B cell (primary cell): ENCODE data around the gene PALD1. TPM values are rescaled to one million over a fixed set of nuclear protein-coding genes. Genes with fewer than 3 reads are reported as not detected.

Experiments used
- ATAC-seq: fragments of 200-7000 bp; cut with Tn5 transposase; one replicate; pipeline ENCODE4 v1.10.0; 2021; ENCODE audit warnings: low read depth, mild to moderate bottlenecking, moderate number of reproducible peaks, moderate library complexity
- CTCF ChIA-PET: fragments of 350-600 bp; sonication (Branson Sonifier 250); formaldehyde crosslinking; loops from one replicate; lab custom pipeline; 2021; ENCODE audit warnings: antibody characterized with exemption, inconsistent platforms; lab: Charles Lee
- POLR2A ChIA-PET: fragments of 350-600 bp; sonication (Branson Sonifier 250); formaldehyde crosslinking; loops from one replicate; lab custom pipeline; 2021; ENCODE audit warnings: antibody characterized with exemption; lab: Charles Lee
- DNase-seq: peaks from one replicate; pipeline ENCODE4 v3.0.0; 2013
- H2AFZ ChIP-seq: 2 replicates; pipeline ENCODE4 v1.6.1; 2012; ENCODE audit warnings: mild to moderate bottlenecking, low read depth, low read length; ENCODE audit not compliant: insufficient read depth, poor library complexity, severe bottlenecking
- H3K27ac ChIP-seq, 2 donors: 1 replicate in 1 of 2; 2 replicates in 1 of 2; pipeline ENCODE4 v1.5.1; 2012 to 2013; ENCODE audit warnings: low read length in 2 of 2, mild to moderate bottlenecking in 2 of 2, moderate library complexity in 1 of 2
- H3K27me3 ChIP-seq, 4 experiments: fragments of 200-600 bp in 1 of 4; sonication (generic) in 1 of 4; replicated peaks in 1 of 4; 1 replicate in 2 of 4; 2 replicates in 2 of 4; pipeline versions ENCODE4 v1.6.1 to v1.7.0; 2013 to 2016; ENCODE audit warnings: low read length in 3 of 4, mild to moderate bottlenecking in 2 of 4, mixed read lengths in 1 of 4, moderate library complexity in 1 of 4; ENCODE audit not compliant: insufficient read depth in 4 of 4, control insufficient read depth in 3 of 4; ENCODE audit errors: control extremely low read depth in 1 of 4
- H3K36me3 ChIP-seq, 2 experiments: replicated peaks in 1 of 2; 1 replicate in 1 of 2; 2 replicates in 1 of 2; pipeline versions ENCODE4 v1.6.1 to v1.7.1; 2013; ENCODE audit warnings: low read length in 1 of 2; ENCODE audit not compliant: insufficient read depth in 2 of 2, control insufficient read depth in 1 of 2; ENCODE audit errors: control extremely low read depth in 1 of 2, extremely low read depth in 1 of 2
- H3K4me1 ChIP-seq, 2 donors: fragments of 200-600 bp in 1 of 2; sonication (generic) in 1 of 2; 1 replicate in 1 of 2; 2 replicates in 1 of 2; pipeline versions ENCODE4 v1.5.1 to v1.6.1; 2013 to 2017; ENCODE audit warnings: low read length in 2 of 2; ENCODE audit not compliant: control insufficient read depth in 2 of 2, insufficient read depth in 2 of 2
- H3K4me2 ChIP-seq: replicated peaks from 2 replicates; pipeline ENCODE3; 2012; ENCODE audit warnings: mild to moderate bottlenecking, low read depth, low read length; ENCODE audit not compliant: poor library complexity, severe bottlenecking
- H3K4me3 ChIP-seq, 5 experiments: fragments of 200-600 bp in 1 of 5; sonication (generic) in 1 of 5; 1 replicate in 3 of 5; 2 replicates in 2 of 5; pipeline versions ENCODE4 v1.5.1 to v1.7.0; 2011 to 2016; ENCODE audit warnings: low read length in 4 of 5, mild to moderate bottlenecking in 4 of 5, low read depth in 2 of 5, control low read depth in 1 of 5, moderate library complexity in 1 of 5; ENCODE audit not compliant: insufficient read depth in 1 of 5; ENCODE audit errors: control extremely low read depth in 1 of 5, extremely low read depth in 1 of 5
- H3K79me2 ChIP-seq: fragments of 200-600 bp; sonication (generic); one replicate; pipeline ENCODE4 v1.6.0; 2016; ENCODE audit warnings: low read length; ENCODE audit not compliant: control insufficient read depth, insufficient read depth
- H3K9ac ChIP-seq: fragments of 200-600 bp; sonication (generic); 2 replicates; pipeline ENCODE4 v1.6.1; 2017; ENCODE audit warnings: mild to moderate bottlenecking, low read length, moderate library complexity
- H3K9me3 ChIP-seq, 3 donors: one replicate each; pipeline versions ENCODE4 v1.6.1 to v1.7.1; 2013; ENCODE audit warnings: low read length in 2 of 3; ENCODE audit not compliant: control insufficient read depth in 2 of 3, insufficient read depth in 1 of 3; ENCODE audit errors: control extremely low read depth in 1 of 3
- H4K20me1 ChIP-seq: 2 replicates; pipeline ENCODE4 v1.6.0; 2012; ENCODE audit warnings: mild to moderate bottlenecking, low read length; ENCODE audit not compliant: insufficient read depth, control insufficient read depth, poor library complexity, severe bottlenecking
- H3K27ac Mint-ChIP-seq: one replicate; pipeline ENCODE4 v1.8.0; 2021; ENCODE audit warnings: mixed read lengths
- H3K27me3 Mint-ChIP-seq: one replicate; pipeline ENCODE4 v1.8.0; 2021; ENCODE audit warnings: mixed read lengths
- H3K4me1 Mint-ChIP-seq: one replicate; pipeline ENCODE4 v1.8.0; 2021; ENCODE audit warnings: mixed read lengths
- H3K4me3 Mint-ChIP-seq: one replicate; pipeline ENCODE4 v1.8.0; 2021; ENCODE audit warnings: mixed read lengths
- H3K9me3 Mint-ChIP-seq: one replicate; pipeline ENCODE4 v1.8.0; 2022; ENCODE audit warnings: mixed read lengths; ENCODE audit not compliant: insufficient read depth
- EZH2 ChIP-seq: IDR thresholded peaks from 2 replicates; pipeline ENCODE4 v1.6.1; 2012; ENCODE audit warnings: borderline replicate concordance, low read depth, mild to moderate bottlenecking, moderate library complexity, low read length; ENCODE audit not compliant: insufficient read depth, poor library complexity, severe bottlenecking
- whole genome bisulfite sequencing: methylation state at CpG from one replicate; pipeline ENCODE4 v1.1.5; 2013; ENCODE audit warnings: missing lambda C conversion rate; ENCODE audit not compliant: insufficient coverage; 5-methylcytosine and 5-hydroxymethylcytosine counted together
- intact Hi-C: fragments of 100-400 bp; cut with micrococcal nuclease; formaldehyde crosslinking; loops from one replicate; pipeline ENCODE4 v1.10.0; 2022
- polyA plus RNA-seq: library from polyadenylated mRNA; depleted of rRNA; stranded (reverse); fragments of >200 nt; gene quantifications from 2 replicates; pipeline ENCODE4 v1.2.3, GENCODE V29; 2012
- total RNA-seq, 2 donors: library from RNA; stranded (reverse); fragments of 120-200 nt in 1 of 2; gene quantifications; 1 replicate in 1 of 2; 2 replicates in 1 of 2; pipeline versions ENCODE4 v1.2.3 to v1.2.4, GENCODE V29; 2013 to 2022
- TF ChIP-seq, protein P1 (sequence below): fragments of 200-600 bp; IDR thresholded peaks from one replicate; pipeline ENCODE4 v1.8.0; 2022; ENCODE audit warnings: antibody characterized with exemption, mild to moderate bottlenecking

The PALD1 gene
- total and polyA plus RNA-seq, 2 donors (not counting 1 experiment from before 2014, with no cell fraction given) = 2.2 to 2.8 TPM

DNA sequence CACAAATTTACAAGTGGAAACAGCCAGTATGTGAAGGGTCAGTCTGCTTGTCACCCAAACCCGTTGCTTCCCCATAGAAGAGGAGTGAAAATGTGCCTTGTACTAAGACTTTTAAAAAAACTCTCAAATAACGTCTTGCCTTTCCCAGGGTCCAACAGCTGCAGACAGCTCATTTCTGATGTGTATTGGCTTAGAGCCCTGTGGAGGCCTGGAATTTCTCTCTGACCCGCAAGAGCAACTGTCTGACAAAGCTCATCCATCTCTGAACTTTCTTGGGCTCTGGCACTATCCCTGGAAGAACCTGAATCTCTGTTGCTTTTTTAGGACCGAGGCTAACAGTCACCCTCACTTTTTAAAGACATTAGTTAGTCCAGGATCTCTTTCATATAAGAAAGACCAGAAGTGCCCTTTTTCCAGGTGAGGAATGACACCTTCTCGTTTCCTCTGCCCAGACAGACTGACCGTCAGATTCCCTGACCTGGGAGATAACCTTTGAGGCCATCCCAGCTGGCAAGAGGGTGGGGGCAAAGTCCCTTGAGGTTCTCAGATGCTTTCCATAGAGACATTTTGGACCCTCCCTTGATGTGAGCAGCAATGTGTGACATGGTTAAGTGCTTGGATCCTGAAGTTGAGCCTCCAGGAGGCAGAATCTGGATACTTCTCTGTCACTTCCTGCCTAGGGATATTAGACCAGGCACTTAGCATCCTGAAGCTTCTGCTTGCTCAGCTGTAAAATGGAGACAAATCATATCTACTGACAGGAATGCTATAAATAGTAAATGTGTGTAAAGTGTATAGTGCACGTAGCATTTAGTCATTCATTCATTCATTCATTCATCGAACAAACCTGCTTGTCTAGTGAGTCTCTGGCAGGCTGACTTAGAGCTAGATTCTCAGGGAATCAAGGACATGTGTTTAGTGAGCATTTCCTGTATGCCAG lies 32.6 kb upstream of the PALD1 start:
- H3K27ac ChIP-seq = no peak overlapping the region
- no peaks in the 10 kb centered on the region for H3K9me3 Mint-ChIP-seq
- H3K79me2 ChIP-seq = no peaks in the 10 kb centered on the region
- H3K27ac Mint-ChIP-seq = no peak overlapping the region
- no peak overlapping the region for H3K4me2 ChIP-seq
- peaks cover 5% of the 10 kb centered on the region for H3K4me1 Mint-ChIP-seq
- TF ChIP-seq EZH2 = no peak
- TF ChIP-seq, protein P1, sequence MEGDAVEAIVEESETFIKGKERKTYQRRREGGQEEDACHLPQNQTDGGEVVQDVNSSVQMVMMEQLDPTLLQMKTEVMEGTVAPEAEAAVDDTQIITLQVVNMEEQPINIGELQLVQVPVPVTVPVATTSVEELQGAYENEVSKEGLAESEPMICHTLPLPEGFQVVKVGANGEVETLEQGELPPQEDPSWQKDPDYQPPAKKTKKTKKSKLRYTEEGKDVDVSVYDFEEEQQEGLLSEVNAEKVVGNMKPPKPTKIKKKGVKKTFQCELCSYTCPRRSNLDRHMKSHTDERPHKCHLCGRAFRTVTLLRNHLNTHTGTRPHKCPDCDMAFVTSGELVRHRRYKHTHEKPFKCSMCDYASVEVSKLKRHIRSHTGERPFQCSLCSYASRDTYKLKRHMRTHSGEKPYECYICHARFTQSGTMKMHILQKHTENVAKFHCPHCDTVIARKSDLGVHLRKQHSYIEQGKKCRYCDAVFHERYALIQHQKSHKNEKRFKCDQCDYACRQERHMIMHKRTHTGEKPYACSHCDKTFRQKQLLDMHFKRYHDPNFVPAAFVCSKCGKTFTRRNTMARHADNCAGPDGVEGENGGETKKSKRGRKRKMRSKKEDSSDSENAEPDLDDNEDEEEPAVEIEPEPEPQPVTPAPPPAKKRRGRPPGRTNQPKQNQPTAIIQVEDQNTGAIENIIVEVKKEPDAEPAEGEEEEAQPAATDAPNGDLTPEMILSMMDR = no peak
- peaks cover 21% of the 10 kb centered on the region for H3K27me3 Mint-ChIP-seq
- ATAC-seq = no peak
- H3K4me3 Mint-ChIP-seq = no peak overlapping the region
- H3K27me3 ChIP-seq = peaks cover 0 to 30% (median 6%) of the 10 kb centered on the region in 4 experiments
- H3K36me3 ChIP-seq = no peaks in the 10 kb centered on the region
- peaks cover 0 to under 1% (median 0%) of the 10 kb centered on the region in 3 donors for H3K9me3 ChIP-seq
- ChIA-PET CTCF (interaction anchor here (1.6 kb wide), 2 partner anchors 16 to 82 kb away, joined by 4 to 5 read pairs; no protein-coding TSS in a partner anchor), POLR2A (no interaction called here)
- no peak overlapping the region for H3K9ac ChIP-seq
- intact Hi-C loops = no loop called here
- no peak overlapping the region for H2AFZ ChIP-seq
- H4K20me1 ChIP-seq = no peaks in the 10 kb centered on the region
- no peak overlapping the region for H3K4me3 ChIP-seq
- no peak for DNase-seq
- 86% methylated on average over 5 of the region's 8 CpGs for WGBS
- H3K4me1 ChIP-seq = peaks cover 11% of the 10 kb centered on the region in 2 donors

DNA sequence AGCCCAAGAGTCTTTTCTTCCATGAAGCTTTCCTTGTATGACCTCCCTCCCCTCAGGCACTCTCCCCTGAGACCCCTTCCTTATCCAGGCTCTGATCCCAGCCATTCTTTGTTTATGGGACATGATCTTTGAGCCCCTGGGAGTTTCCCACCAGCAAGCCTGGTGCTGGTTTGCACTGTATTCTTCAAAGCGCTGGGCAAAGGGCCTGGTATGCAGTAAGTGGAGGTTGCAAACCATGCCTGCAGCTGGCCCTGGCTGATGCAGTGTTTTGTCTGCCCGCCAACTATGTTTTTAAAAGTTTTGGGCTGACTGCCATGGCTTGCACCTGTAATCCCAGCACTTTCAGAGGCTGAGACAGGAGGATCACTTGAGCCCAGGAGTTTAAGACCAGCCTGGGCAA lies 30.3 kb upstream of the PALD1 start:
- H3K79me2 ChIP-seq = no peaks in the 10 kb centered on the region
- no peak overlapping the region for H3K27ac Mint-ChIP-seq
- H3K27ac ChIP-seq = no peak overlapping the region
- no peaks in the 10 kb centered on the region for H3K36me3 ChIP-seq
- H3K4me3 ChIP-seq = no peak overlapping the region
- CTCF ChIA-PET = no interaction called here
- H2AFZ ChIP-seq = no peak overlapping the region
- H3K9me3 ChIP-seq = no peaks in the 10 kb centered on the region
- WGBS = 94% methylated on average over 2 of the region's 2 CpGs
- H3K9ac ChIP-seq = no peak overlapping the region
- no peak for DNase-seq
- no peak for TF ChIP-seq EZH2
- TF ChIP-seq, protein P1 = no peak
- H3K27me3 ChIP-seq = peaks cover 0 to 8% (median 1%) of the 10 kb centered on the region in 4 experiments
- ATAC-seq = no peak
- H3K4me1 ChIP-seq = no peaks in the 10 kb centered on the region
- no peak overlapping the region for H3K4me3 Mint-ChIP-seq
- peaks cover 11% of the 10 kb centered on the region for H3K27me3 Mint-ChIP-seq
- H3K4me1 Mint-ChIP-seq = no peaks in the 10 kb centered on the region
- H4K20me1 ChIP-seq = no peaks in the 10 kb centered on the region
- POLR2A ChIA-PET = no interaction called here
- no peak overlapping the region for H3K4me2 ChIP-seq
- intact Hi-C loops = no loop called here
- H3K9me3 Mint-ChIP-seq = no peaks in the 10 kb centered on the region
